Fibroblast of peridontal ligament (primary cell): ENCODE measurements around the gene KCTD5.

Experiments used
- DNase-seq: peaks from one replicate; pipeline ENCODE4 v3.0.0-alpha.2; 2010; ENCODE audit errors: extremely low read depth

KCTD5 gene

GRCh38 chr16:2724088-2724676 is 41.9 kb downstream of the KCTD5 start:
- no peak for DNase-seq

GRCh38 chr16:2724816-2725348 is 42.6 kb downstream of the KCTD5 start:
- DNase-seq: no peak

- DNase-seq: no peak
These were observed 44.6 kb downstream of the KCTD5 start for GRCh38 chr16:2726923-2727322.

- DNase-seq: no peak
These were observed 45.7 kb downstream of the KCTD5 start for GRCh38 chr16:2728034-2728433.

- DNase-seq: no peak
These were observed 52.7 kb downstream of the KCTD5 start for GRCh38 chr16:2734844-2735515.

- no peak for DNase-seq
These were observed 54.3 kb downstream of the KCTD5 start for GRCh38 chr16:2736476-2737237.

GRCh38 chr16:2737238-2737605 is 54.9 kb downstream of the KCTD5 start:
- no peak for DNase-seq

GRCh38 chr16:2737895-2738418 is 55.6 kb downstream of the KCTD5 start:
- no peak for DNase-seq

- DNase-seq: no peak
These were observed 56.3 kb downstream of the KCTD5 start for GRCh38 chr16:2738615-2739014.

- DNase-seq: no peak
These were observed 57.5 kb downstream of the KCTD5 start for GRCh38 chr16:2739625-2740430.

GRCh38 chr16:2740476-2740875 is 58.2 kb downstream of the KCTD5 start:
- no peak for DNase-seq

- no peak for DNase-seq
These were observed 58.8 kb downstream of the KCTD5 start for GRCh38 chr16:2741168-2741567.

GRCh38 chr16:2742323-2743006 is 60.1 kb downstream of the KCTD5 start:
- no peak for DNase-seq

- no peak for DNase-seq
These were observed 60.9 kb downstream of the KCTD5 start for GRCh38 chr16:2743007-2743810.

- no peak for DNase-seq
These were observed 62.4 kb downstream of the KCTD5 start for GRCh38 chr16:2744711-2745110.

GRCh38 chr16:2745116-2745890 is 63.0 kb downstream of the KCTD5 start:
- no peak for DNase-seq

GRCh38 chr16:2745961-2746360 is 63.6 kb downstream of the KCTD5 start:
- no peak for DNase-seq

- DNase-seq: no peak
These were observed 66.6 kb downstream of the KCTD5 start for GRCh38 chr16:2748757-2749455.

- DNase-seq: no peak
These were observed 67.2 kb downstream of the KCTD5 start for GRCh38 chr16:2749476-2749875.
